DMS 273 (cell line): ENCODE data around the gene MYMX.

Experiments used
- DNase-seq: peaks from one replicate; lab custom pipeline; 2025; ENCODE audit not compliant: unreplicated experiment; lab: John Stamatoyannopoulos, UW

MYMX gene

DNA sequence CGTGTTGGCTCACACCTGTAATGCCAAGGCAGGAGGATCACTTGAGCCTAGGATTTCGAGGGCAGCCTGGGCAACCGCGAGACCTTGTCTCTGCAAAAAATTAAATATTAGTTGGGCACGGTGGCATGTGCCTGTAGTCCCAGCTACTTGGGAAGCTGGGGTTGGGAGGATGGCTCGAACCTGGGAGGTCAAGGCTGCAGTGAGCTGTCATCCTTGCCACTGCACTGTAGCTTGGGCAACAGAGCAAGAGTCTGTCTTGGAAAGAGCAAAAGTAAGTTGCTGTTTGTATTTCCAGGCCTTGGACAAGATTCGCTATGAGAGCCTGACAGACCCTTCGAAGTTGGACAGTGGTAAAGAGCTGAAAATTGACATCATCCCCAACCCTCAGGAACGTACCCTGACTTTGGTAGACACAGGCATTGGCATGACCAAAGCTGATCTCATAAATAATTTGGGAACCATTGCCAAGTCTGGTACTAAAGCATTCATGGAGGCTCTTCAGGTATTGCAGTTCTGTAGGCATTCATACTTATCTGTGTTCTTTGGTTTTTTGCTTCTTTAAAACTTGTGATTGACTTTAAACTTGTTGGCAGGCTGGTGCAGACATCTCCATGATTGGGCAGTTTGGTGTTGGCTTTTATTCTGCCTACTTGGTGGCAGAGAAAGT lies 32.5 kb downstream of the MYMX start:
- no peak for DNase-seq

DNA sequence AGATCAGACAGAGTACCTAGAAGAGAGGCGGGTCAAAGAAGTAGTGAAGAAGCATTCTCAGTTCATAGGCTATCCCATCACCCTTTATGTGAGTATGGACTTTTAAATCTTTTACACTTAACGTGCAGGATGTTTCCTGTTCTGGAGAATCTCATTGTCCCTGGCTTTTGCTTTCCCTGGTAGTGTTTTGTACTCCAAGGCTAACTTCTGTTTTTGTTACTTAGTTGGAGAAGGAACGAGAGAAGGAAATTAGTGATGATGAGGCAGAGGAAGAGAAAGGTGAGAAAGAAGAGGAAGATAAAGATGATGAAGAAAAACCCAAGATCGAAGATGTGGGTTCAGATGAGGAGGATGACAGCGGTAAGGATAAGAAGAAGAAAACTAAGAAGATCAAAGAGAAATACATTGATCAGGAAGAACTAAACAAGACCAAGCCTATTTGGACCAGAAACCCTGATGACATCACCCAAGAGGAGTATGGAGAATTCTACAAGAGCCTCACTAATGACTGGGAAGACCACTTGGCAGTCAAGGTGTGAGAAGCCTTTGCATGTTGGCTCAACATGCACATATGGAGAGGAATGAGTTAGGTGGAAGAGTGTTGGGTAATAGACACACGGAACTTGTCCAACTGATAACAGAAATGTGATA lies 33.5 kb downstream of the MYMX start:
- DNase-seq, result no peak

DNA sequence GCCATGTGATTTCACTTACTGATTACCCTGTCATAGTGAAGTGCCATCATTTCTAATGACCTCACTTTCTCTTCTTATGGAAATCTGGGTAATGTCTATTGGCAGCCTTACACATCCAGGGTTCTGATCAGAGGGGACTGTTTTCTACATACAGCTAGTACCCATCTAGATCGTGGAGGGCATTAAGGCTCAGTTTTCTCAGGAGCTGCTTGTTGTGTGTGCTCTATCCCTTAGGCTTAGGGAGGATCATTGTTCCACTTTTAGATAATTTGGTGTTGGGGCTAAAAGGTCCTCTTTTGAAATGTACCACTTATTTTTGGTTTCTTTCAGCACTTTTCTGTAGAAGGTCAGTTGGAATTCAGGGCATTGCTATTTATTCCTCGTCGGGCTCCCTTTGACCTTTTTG lies 34.0 kb downstream of the MYMX start:
- no peak for DNase-seq

DNA sequence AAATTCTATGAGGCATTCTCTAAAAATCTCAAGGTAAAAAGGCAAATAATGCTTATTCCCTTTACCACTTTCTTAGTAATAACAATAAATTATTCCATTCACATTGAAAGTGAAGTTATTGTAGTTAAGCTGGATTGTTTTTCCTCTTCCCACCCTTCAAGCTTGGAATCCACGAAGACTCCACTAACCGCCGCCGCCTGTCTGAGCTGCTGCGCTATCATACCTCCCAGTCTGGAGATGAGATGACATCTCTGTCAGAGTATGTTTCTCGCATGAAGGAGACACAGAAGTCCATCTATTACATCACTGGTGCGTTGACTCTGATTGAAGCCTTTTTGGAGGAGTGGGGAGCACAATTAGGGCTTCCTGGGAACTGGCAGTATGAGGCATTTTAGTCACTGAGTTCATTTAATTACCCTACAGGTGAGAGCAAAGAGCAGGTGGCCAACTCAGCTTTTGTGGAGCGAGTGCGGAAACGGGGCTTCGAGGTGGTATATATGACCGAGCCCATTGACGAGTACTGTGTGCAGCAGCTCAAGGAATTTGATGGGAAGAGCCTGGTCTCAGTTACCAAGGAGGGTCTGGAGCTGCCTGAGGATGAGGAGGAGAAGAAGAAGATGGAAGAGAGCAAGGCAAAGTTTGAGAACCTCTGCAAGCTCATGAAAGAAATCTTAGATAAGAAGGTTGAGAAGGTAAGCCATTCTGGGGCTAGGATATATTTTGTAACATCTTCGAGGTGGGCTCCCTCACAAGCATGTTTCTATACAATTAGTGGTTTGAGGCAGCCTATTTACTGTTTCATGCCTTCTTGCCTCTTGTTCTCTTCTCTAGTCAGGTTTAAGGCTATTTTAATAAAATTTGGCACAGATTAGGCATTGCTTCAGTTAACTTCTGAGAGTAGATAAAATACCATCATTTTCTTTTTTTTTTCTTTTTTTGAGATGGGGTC lies 35.1 kb downstream of the MYMX start:
- DNase-seq, result no peak

- DNase-seq, result peak; percentile 85
These were observed 36.8 kb downstream of the MYMX start for GRCh38 chr6:44253307-44254101.

DNA sequence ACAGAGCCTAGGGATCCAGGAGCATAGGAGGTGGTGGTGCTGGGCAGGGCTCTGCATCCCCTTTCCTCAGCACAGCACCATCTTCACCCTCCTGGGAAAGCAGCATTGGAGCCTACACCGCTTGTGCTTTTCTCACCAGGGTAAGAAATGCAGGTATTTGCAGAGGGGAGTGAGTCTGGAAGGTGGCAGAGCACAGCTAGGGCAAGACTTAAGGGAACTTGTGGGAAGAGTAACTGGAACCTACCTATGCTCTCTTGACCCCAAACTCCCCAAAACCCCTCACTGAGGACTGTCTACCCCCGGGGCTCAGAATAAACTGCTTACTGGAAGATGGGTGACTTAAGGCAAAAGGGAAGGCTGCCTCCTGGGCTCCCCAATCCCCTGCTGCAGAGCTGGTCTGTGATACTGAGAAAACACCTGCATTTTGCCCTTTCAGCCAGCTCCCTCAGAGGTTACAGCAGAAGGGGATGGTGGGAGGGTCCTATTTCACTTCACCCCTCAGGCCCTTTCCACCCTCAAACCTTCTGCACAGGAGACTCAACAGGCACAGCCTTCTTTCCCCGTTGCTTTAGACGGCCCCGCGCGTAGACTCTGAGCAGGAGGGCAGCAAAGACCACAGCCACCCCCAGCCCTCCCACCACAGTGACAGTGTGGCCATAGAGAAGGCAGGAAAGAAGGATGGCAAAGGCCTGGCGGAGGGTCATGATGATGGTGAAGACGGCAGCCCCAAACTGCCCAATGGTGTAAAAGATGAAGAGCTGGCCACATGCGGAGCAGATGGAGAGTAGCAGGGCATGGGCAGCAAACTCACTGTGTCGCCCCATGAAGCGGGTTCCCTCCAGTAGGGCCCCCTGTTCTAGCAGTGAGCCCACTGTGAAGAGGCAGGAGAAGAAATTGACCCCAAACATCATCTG lies 37.7 kb downstream of the MYMX start:
- DNase-seq, result no peak

DNA sequence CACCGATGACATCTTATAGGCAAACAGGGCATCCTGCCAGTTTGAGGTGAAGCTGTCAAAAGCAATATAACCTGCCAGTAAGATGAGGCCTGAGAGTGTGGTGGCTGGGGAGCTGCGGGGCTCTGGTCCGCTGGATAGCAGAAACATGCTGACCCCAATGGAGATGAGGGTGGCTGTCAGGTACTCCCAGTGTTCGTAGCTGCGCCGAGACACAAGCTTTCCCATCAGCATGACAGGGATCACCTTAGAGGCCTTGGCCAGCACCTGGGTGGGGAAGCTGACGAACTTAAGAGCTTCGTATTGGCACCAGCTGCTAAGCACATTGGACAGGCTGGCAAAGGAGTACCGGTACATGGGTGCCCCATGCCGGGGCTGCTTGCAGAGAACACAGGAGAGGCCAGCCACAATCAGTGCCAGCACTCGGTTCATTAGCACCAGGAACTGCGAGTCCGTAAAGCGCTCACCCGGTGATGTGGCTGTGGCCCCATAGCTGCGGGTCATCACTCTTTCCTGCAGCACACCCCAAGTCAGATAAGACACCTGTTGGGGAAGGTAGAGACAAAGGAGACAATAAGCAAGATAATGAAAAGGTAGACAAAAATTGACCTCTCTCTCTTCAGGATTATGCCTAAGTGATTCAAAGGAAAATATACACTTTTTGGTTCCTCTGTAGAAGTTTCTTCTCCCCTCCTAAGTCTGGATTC lies 38.5 kb downstream of the MYMX start:
- peak; percentile 85 for DNase-seq

DNA sequence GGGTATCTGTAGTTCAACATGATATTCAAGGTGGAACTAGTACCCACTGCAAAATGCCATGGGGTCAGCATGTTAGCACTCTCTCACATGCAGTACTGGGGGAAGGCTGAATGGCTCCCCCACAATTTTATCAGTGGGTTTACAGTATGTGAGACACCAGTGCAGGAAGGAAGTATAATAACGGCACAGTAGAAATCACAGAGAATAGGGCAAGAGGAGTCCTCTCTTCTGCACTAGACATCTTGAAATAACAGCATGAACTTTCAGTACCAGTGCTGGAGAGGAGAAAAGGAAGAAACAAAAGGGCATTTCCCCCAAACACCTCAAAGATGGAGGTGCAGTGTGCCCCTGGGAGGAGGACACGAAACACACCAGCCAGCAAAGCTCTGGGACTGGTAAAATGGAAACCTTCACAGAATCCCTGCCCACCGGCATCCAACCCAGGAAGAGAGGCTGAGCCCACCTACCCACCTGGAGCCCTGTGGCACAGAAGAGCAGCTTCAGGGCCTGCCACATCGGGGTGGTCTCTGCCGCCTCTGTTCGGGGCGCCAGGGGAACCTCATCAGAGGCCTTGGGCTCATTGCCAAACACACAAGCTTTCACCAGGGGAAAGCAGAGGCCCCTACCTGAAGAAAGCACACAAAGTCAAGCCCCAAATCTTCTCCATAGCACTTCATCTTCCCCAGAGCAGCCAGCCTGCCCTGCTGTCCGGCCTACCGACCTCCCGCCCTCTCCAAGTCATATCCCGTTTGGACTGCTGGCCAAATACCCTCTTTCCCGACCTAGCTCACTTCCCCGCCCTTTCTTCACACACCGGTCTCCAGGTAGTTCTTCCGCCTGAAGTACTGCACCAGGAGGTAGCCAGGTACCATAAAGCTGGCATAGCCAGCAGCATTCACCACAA lies 39.4 kb downstream of the MYMX start:
- DNase-seq, result peak; percentile 78

- DNase-seq, result no peak
These were observed 40.0 kb downstream of the MYMX start for GRCh38 chr6:44256775-44257024.

DNA sequence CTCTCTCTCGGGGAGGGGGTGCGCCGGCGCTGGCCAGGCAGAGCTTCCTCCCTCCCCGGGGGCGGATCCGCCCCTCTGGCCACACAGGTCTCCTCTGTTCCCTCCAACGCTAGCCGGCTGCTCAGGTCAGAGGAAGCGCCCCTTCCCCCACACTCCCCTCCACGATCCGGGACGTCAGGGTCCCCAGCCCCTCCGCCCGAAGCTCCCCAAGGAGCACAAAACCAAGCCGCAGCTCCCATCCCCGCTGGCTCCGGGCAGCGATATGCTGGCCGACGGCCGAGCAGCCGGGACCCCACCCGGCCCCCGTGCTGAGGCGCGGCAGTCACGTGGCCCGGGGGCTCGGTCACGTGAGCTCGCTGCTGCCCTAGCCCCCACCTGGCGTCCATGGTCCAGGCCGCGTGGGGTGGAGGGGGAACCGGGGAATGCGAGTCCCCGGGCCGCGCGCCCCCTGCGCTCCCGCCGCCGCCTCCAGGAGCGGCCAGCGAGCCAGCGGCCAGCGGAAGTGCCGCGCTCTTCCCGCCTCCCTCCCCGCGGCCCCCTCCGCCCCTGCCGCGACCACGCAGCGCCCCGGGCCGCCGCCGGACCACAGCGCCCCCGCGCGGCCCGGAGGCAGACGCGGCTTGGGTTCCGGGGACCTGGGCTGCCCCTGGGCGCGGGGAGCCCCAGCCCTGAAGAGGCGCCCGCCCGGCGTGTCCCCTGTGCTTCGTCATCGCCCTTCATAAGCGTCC lies 40.5 kb downstream of the MYMX start, which contains the start of gene SLC35B2:
TSS of gene SLC35B2 (minus strand) at position 504 of the 728 bp plus-strand sequence. CDS start at position 386, 118 bp downstream.
- DNase-seq, result peak; percentile 93

DNA sequence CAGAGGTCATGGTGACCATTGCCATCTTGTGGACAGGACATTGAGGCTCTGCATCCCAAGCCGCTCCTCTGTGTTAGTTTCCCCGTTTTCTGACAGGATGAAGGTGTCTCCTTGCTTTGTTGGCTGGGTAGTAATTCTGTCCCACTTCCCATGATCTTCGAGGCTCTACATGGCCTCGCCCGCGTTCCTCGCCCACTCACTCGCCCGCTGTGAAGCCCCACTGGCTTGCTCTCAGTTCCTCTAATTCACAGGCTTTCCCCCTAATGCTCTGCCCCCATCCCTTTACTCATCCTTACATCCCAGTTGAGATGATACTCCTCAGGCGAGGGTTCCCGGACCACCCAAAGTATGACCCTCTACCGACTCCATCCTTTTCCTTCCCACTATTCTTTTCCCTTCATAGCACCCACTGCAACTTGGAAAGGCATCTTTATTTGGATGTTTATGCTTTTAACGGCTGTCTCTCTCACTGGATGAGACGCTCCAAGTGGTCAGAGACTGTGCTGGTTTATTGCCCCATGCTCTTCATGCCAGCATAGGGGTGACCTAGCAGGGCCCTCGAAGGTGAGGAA lies 41.1 kb downstream of the MYMX start:
- DNase-seq, result no peak

- no peak for DNase-seq
These were observed 41.7 kb downstream of the MYMX start for GRCh38 chr6:44258325-44258863.

GRCh38 chr6:44258921-44259320 lies 42.2 kb downstream of the MYMX start:
- no peak for DNase-seq

DNA sequence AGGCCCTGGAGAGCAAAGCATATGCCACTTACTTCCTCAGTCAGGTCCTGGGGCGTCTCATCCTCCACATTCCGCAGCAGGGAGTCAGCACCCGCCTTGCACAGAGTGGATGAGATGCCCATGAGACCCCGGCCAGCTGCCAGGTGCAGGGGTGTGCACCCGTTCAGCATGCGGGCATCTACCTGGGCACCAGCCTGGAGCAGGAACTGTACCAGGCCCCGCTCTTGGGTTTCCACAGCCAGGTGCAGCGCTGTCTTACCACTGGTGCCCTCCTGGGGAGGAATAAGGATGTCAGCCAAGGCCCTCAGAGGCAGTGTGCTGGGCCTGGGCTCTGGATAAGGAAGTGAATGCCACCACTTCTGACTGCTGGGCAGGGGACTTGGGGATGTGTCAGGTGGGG lies 43.3 kb downstream of the MYMX start:
- DNase-seq, result no peak

- DNase-seq, result no peak
These were observed 43.9 kb downstream of the MYMX start for GRCh38 chr6:44260451-44261297.

DNA sequence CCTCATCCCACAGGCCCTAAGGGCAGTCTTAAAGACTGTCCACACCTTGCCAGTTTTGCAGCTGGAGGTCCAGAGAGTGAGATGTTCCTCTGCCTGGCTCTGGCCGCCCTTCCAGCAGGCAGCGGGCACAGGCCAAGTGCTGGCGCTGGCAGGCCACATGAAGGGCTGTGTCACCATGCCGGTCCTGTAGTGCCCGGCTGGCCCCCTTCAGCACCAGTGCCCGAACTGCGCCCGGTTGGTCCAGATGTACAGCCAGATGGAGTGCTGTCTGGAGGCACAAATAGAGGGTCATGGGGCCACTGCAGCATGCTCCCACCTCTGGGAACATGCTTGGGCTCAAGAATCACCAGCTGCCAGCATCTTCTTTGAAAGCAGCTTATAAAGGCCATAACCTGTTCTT lies 44.9 kb downstream of the MYMX start:
- peak; percentile 73 for DNase-seq
